ACC112 (cell line): ENCODE results near the gene SOWAHC.

Experiments
- H2AFZ ChIP-seq: fragments of 200-600 bp; sonication (generic); one replicate; pipeline ENCODE4 v1.6.0; 2017; ENCODE audit warnings: antibody characterized with exemption, low read length; ENCODE audit not compliant: unreplicated experiment
- H3K27ac ChIP-seq: fragments of 200-600 bp; sonication (generic); 2 replicates; pipeline ENCODE4 v1.5.1; 2014; ENCODE audit warnings: low read depth, mild to moderate bottlenecking, antibody characterized with exemption, low read length, moderate library complexity
- H3K27me3 ChIP-seq: fragments of 200-600 bp; sonication (generic); 2 replicates; pipeline ENCODE4 v1.6.1; 2014; ENCODE audit warnings: mild to moderate bottlenecking, antibody characterized with exemption, low read length, moderate library complexity, mixed read lengths; ENCODE audit not compliant: insufficient read depth
- H3K36me3 ChIP-seq: fragments of 200-600 bp; sonication (generic); 2 replicates; pipeline ENCODE4 v1.6.1; 2016; ENCODE audit warnings: mild to moderate bottlenecking, antibody characterized with exemption, low read length, moderate library complexity, mixed read lengths; ENCODE audit not compliant: insufficient read depth
- H3K4me1 ChIP-seq: fragments of 200-600 bp; sonication (generic); one replicate; pipeline ENCODE4 v1.6.1; 2016; ENCODE audit warnings: low read length, mixed read lengths; ENCODE audit not compliant: insufficient read depth, unreplicated experiment, control insufficient read depth
- H3K4me3 ChIP-seq: fragments of 200-600 bp; sonication (generic); 2 replicates; pipeline ENCODE4 v1.5.1; 2014; ENCODE audit warnings: mild to moderate bottlenecking, low read depth, low read length
- H3K79me2 ChIP-seq: fragments of 200-600 bp; sonication (generic); one replicate; pipeline ENCODE4 v1.6.0; 2016; ENCODE audit warnings: low read length; ENCODE audit not compliant: control insufficient read depth, unreplicated experiment, insufficient read depth

Gene SOWAHC

GRCh38 chr2:109647636-109648035 is 33.5 kb downstream of the SOWAHC start:
- Histone ChIP-seq H3K4me1 (peaks cover 23% of the 10 kb centered on the region), H3K36me3 (no peaks in the 10 kb centered on the region), H3K27me3 (no peaks in the 10 kb centered on the region), H3K79me2 (no peaks in the 10 kb centered on the region), H3K4me3 (peak overlapping the region; percentile 4; the same call in 1 of the 2 replicates), H2AFZ (peak overlapping the region; percentile 69), H3K27ac (peak overlapping the region; percentile 44; the same call in 1 of the 2 replicates)

GRCh38 chr2:109648041-109648527 is 33.9 kb downstream of the SOWAHC start:
- Histone ChIP-seq H3K27ac (peak overlapping the region; percentile 44), H3K79me2 (no peaks in the 10 kb centered on the region), H2AFZ (peak overlapping the region; percentile 69), H3K36me3 (no peaks in the 10 kb centered on the region), H3K27me3 (no peaks in the 10 kb centered on the region), H3K4me1 (peaks cover 23% of the 10 kb centered on the region), H3K4me3 (peak overlapping the region; percentile 4; the same call in 1 of the 2 replicates)

DNA sequence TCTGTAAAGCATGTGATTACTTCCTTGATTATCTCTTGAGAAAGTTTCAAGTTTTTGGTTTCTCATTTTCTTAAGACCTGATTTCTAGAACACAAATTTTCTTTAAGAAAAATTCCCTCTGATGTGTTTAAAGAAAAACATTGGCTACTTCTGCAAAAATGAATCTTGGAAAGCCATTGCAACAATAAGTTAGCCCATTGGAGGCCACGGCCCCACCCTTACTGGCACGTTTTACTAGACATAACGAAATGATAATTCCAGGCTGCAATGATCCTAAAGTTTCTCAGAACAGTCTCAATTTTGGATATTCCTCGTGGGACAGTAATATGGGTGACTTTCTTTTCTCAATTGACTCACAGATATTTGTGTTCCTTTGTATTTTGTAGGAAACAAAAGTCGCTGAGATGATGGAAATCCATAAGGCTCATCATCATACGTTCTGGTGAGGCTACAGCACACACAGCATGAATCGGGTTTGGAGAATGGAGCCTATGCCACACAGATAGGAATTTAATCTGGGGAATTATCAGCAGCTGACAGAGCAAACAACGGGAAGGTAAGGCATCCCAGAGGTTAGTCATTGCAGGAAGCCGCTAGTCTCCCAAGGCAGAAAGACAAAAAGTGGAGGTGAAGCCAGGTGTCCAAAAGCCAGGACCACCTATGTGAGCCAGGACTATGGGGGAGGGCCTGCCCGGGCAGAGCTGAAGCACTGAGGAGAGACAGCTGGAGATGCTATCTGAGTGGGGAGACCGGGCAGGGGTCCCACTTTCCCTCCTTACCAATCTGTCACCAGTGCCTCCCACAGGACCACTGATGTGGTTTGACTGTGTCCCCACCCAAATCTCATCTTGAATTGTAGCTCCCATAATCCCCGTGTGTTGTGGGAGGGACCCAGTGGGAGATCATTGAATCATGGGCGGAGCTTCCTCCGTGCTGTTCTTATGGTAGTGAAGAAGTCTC is 35.9 kb downstream of the SOWAHC start:
- H3K27me3 ChIP-seq, result no peaks in the 10 kb centered on the region

DNA sequence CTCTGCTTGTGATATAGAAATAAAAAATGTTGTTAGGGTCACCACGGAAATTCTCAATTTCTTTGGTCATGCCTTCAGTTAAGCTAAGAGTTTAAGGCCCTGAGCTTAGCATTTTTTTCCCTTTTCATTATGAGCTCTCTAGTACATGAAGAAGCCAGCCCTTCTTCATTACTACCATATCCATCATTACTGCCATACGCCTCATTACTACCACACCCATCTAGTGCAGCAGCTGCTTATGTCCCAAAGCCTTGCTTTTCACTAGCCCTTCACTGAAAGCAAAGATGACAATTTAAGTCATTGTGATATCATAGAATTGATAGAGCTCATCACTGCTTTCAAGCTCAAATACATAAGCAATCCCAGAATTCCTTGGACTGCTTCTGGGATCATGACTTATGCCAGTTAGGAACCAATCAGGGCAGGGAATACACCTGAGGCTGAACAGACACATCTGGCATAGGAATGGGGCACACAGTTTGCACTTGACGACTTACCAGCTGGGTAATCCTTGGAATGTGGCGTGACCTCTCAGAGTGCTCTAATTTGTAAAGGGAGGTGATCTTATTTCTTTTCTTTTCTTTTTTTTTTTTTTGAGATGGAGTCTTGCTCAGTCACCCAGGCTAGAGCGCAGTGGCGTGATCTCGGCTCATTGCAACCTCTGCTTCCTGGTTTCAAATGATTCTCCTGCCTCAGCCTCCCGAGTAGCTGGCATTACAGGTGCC is 40.3 kb downstream of the SOWAHC start:
- no peak overlapping the region for H2AFZ ChIP-seq
- H3K4me3 ChIP-seq, result no peak overlapping the region
- H3K27me3 ChIP-seq, result no peaks in the 10 kb centered on the region
- H3K36me3 ChIP-seq, result no peaks in the 10 kb centered on the region
- no peak overlapping the region for H3K27ac ChIP-seq
- no peaks in the 10 kb centered on the region for H3K79me2 ChIP-seq
- H3K4me1 ChIP-seq, result peaks cover 5% of the 10 kb centered on the region

More for the DNA sequence above, 35.9 kb downstream of the SOWAHC start:
- Histone ChIP-seq H3K4me3 (no peak overlapping the region), H3K4me1 (peaks cover 15% of the 10 kb centered on the region), H3K27ac (no peak overlapping the region), H2AFZ (no peak overlapping the region), H3K79me2 (no peaks in the 10 kb centered on the region), H3K36me3 (no peaks in the 10 kb centered on the region)

DNA sequence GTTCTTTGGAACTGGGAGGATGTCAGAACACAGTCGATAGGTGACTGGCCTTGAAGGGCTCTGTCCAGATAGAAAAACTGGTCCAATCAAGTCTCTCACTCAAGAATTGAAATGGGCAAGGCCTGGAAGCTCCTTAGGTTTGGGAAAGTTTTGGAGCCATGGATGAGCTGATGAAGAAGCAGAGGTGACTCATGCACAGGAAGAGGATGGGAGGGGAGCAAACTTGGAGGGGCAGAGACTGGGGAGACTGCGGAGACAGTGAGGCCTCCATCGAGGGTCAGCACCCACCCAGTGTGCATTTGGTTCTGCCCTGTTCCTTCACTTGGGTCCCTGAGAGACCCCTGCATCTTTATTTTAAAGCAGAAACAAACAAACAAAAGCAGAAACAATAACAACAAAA is 41.1 kb downstream of the SOWAHC start:
- H3K79me2 ChIP-seq, result no peaks in the 10 kb centered on the region
- H3K27me3 ChIP-seq, result no peaks in the 10 kb centered on the region
- H3K4me3 ChIP-seq, result no peak overlapping the region
- no peak overlapping the region for H2AFZ ChIP-seq
- H3K36me3 ChIP-seq, result no peaks in the 10 kb centered on the region
- H3K4me1 ChIP-seq, result peaks cover 5% of the 10 kb centered on the region
- H3K27ac ChIP-seq, result no peak overlapping the region

DNA sequence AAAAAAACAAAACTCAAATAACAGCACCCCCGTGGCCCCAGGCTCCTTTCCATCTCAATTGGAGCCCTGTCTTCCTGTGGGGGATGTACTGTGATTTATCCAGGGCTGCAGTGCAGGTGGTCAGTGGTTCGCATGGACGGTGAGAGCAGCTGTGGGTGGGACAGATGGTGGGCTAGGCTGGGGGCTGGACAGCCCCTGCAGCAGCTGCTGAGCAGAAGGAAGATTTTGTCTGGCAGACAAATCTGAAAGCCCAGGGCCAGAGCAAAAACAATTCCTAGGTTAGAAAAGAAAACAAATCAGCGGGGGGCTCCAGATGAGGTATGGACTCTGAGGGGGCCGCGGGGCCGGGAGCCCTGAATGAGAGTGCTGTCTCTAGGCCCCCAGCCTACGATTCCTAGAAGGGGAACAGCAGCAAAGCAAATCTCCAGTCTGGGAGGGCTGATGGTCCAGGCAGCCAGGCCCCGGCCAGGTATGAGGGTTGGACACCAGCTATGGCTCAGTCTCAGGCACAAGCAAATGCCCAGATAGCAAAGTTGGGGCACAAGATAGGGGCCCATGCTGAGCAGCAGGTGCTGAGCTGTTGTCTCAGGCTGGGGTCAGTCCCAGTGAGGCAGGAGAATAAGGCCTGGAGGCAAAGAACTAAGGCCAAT is 45.4 kb downstream of the SOWAHC start:
- H3K36me3 ChIP-seq, result no peaks in the 10 kb centered on the region
- H3K27me3 ChIP-seq, result no peaks in the 10 kb centered on the region
- no peak overlapping the region for H2AFZ ChIP-seq
- H3K27ac ChIP-seq, result no peak overlapping the region
- H3K4me1 ChIP-seq, result peaks cover 14% of the 10 kb centered on the region
- no peak overlapping the region for H3K4me3 ChIP-seq
- no peaks in the 10 kb centered on the region for H3K79me2 ChIP-seq

- Histone ChIP-seq H3K4me3 (no peak overlapping the region), H2AFZ (no peak overlapping the region)
Observed at GRCh38 chr2:109660046-109660860, 46.1 kb downstream of the SOWAHC start.

GRCh38 chr2:109662889-109663288 is 48.7 kb downstream of the SOWAHC start:
- Histone ChIP-seq H3K79me2 (no peaks in the 10 kb centered on the region), H2AFZ (no peak overlapping the region), H3K27ac (no peak overlapping the region), H3K27me3 (peaks cover 10% of the 10 kb centered on the region), H3K4me3 (no peak overlapping the region), H3K4me1 (peaks cover 9% of the 10 kb centered on the region), H3K36me3 (no peaks in the 10 kb centered on the region)

More at GRCh38 chr2:109660046-109660860, 46.1 kb downstream of the SOWAHC start:
- no peaks in the 10 kb centered on the region for H3K36me3 ChIP-seq
- no peaks in the 10 kb centered on the region for H3K79me2 ChIP-seq
- peaks cover 12% of the 10 kb centered on the region for H3K4me1 ChIP-seq
- H3K27ac ChIP-seq, result no peak overlapping the region
- no peaks in the 10 kb centered on the region for H3K27me3 ChIP-seq

DNA sequence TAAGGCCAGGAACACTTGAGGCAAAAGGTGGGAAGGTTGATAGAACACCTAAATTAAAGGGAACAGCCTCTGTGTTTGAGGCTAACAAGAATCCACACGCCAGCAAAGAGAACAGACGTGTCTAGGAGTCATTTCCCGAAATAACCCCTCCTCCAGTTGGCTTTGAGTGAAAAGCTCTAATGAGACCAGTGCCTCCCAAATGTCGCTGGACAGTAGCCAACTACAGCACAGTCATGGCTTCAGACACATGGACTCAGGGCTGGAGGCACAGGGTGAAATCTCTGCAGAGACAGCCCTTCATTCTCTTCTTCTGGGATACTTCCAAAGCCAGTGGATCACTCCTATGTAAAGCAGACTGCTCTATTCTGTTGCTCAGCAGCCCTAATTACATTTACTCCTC is 49.6 kb downstream of the SOWAHC start:
- no peaks in the 10 kb centered on the region for H3K36me3 ChIP-seq
- H3K4me1 ChIP-seq, result peaks cover 9% of the 10 kb centered on the region
- H3K27me3 ChIP-seq, result peaks cover 12% of the 10 kb centered on the region
- H2AFZ ChIP-seq, result no peak overlapping the region
- H3K4me3 ChIP-seq, result no peak overlapping the region
- H3K79me2 ChIP-seq, result no peaks in the 10 kb centered on the region
- no peak overlapping the region for H3K27ac ChIP-seq

DNA sequence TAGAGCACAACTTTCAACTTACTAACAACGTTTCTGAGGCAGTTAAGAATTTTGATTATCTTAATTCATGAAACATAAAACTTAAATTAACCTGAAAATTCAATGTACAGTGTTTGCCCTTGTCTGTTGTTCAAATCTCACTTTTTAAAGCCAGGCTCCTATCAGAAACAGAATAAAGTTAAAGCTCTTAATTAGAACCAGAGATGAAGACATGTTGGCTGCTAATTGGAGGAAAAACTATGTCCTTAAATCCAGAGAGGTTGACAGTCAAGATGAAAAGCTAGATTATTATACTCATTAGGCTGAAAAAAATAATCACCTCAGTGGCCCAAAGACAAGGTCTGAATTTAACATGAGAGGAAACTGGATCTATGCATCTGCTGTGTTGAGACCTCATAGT is 52.3 kb downstream of the SOWAHC start:
- peaks cover 15% of the 10 kb centered on the region for H3K27me3 ChIP-seq
- no peaks in the 10 kb centered on the region for H3K36me3 ChIP-seq
- no peak overlapping the region for H2AFZ ChIP-seq
- no peak overlapping the region for H3K4me3 ChIP-seq
- no peak overlapping the region for H3K27ac ChIP-seq
- H3K4me1 ChIP-seq, result peaks cover 9% of the 10 kb centered on the region
- H3K79me2 ChIP-seq, result no peaks in the 10 kb centered on the region
